Liver (tissue), 9 donors: ENCODE measurements around the gene GRK1. TPM values are rescaled to one million over a fixed set of nuclear protein-coding genes. Genes with fewer than 3 reads are reported as not detected.

ENCODE experiments used
- DNase-seq: peaks from one replicate; pipeline ENCODE4 v3.0.0-alpha.2; 2017; ENCODE audit warnings: low spot score
- H3K27ac ChIP-seq, 2 donors: one replicate each; pipeline ENCODE4 v1.7.0; 2013; ENCODE audit warnings: inconsistent platforms in 2 of 2, low read length in 2 of 2, control low read depth in 1 of 2, low read depth in 1 of 2, mild to moderate bottlenecking in 1 of 2
- H3K27me3 ChIP-seq, 4 donors: one replicate each; pipeline versions ENCODE4 v1.6.1 to v1.7.0; 2013; ENCODE audit warnings: low read length in 3 of 4, inconsistent platforms in 1 of 4, mild to moderate bottlenecking in 1 of 4, moderate library complexity in 1 of 4; ENCODE audit not compliant: control insufficient read depth in 4 of 4, insufficient read depth in 4 of 4
- H3K36me3 ChIP-seq, 4 donors: one replicate each; pipeline versions ENCODE4 v1.6.1 to v1.7.0; 2013; ENCODE audit warnings: low read length in 3 of 4, mild to moderate bottlenecking in 3 of 4, low read depth in 1 of 4, moderate library complexity in 1 of 4; ENCODE audit not compliant: control insufficient read depth in 4 of 4, insufficient read depth in 3 of 4
- H3K4me1 ChIP-seq, 4 donors: one replicate each; pipeline versions ENCODE4 v1.6.1 to v1.7.0; 2013; ENCODE audit warnings: low read length in 3 of 4, mild to moderate bottlenecking in 3 of 4, moderate library complexity in 1 of 4; ENCODE audit not compliant: control insufficient read depth in 4 of 4, insufficient read depth in 4 of 4
- H3K4me3 ChIP-seq, 3 donors: one replicate each; pipeline versions ENCODE4 v1.6.1 to v1.7.0; 2013; ENCODE audit warnings: low read length in 3 of 3, control low read depth in 1 of 3, low read depth in 1 of 3, mild to moderate bottlenecking in 1 of 3
- H3K9ac ChIP-seq, 2 donors: one replicate each; pipeline ENCODE4 v1.7.0; 2013; ENCODE audit warnings: low read length in 2 of 2, mild to moderate bottlenecking in 2 of 2, moderate library complexity in 2 of 2, control low read depth in 1 of 2, low read depth in 1 of 2
- H3K9me3 ChIP-seq, 4 donors: one replicate each; pipeline versions ENCODE4 v1.6.1 to v1.7.0; 2013; ENCODE audit warnings: low read length in 3 of 4; ENCODE audit not compliant: control insufficient read depth in 4 of 4
- EGR1 ChIP-seq, 2 donors: IDR thresholded peaks; 2 replicates each; pipeline ENCODE4 v1.6.1; 2016 to 2018; ENCODE audit warnings: antibody characterized with exemption in 2 of 2, low read depth in 2 of 2
- FOXA1 ChIP-seq: IDR thresholded peaks from 2 replicates; pipeline ENCODE4 v1.6.1; 2016; ENCODE audit warnings: antibody characterized with exemption
- FOXA2 ChIP-seq: IDR thresholded peaks from 2 replicates; pipeline ENCODE4 v1.6.1; 2016; ENCODE audit warnings: antibody characterized with exemption
- GABPA ChIP-seq, 2 donors: IDR thresholded peaks in 1 of 2; conservative IDR thresholded peaks in 1 of 2; 2 replicates each; pipeline ENCODE4 v1.6.1; 2016; ENCODE audit warnings: antibody characterized with exemption in 2 of 2, mild to moderate bottlenecking in 1 of 2, moderate library complexity in 1 of 2
- HNF4A ChIP-seq, 2 donors: conservative IDR thresholded peaks; 2 replicates each; pipeline ENCODE4 v1.6.1; 2016; ENCODE audit warnings: antibody characterized with exemption in 2 of 2, mild to moderate bottlenecking in 2 of 2
- HNF4G ChIP-seq: IDR thresholded peaks from 2 replicates; pipeline ENCODE4 v1.6.1; 2016; ENCODE audit warnings: antibody characterized with exemption
- JUND ChIP-seq, 2 donors: IDR thresholded peaks; 2 replicates each; pipeline ENCODE4 v1.6.1; 2016; ENCODE audit warnings: antibody characterized with exemption in 2 of 2
- NR2F2 ChIP-seq: IDR thresholded peaks from 2 replicates; pipeline ENCODE4 v1.6.1; 2016; ENCODE audit warnings: antibody characterized with exemption
- RAD21 ChIP-seq, 2 donors: IDR thresholded peaks; 2 replicates each; pipeline ENCODE4 v1.6.1; 2016; ENCODE audit warnings: antibody characterized with exemption in 2 of 2, mild to moderate bottlenecking in 2 of 2
- REST ChIP-seq: IDR thresholded peaks from 2 replicates; pipeline ENCODE4 v1.6.1; 2016; ENCODE audit warnings: antibody characterized with exemption, mild to moderate bottlenecking
- RXRA ChIP-seq, 2 donors: IDR thresholded peaks; 2 replicates each; pipeline ENCODE4 v1.6.1; 2017 to 2018; ENCODE audit warnings: antibody characterized with exemption in 2 of 2, mild to moderate bottlenecking in 1 of 2
- SP1 ChIP-seq: IDR thresholded peaks from 2 replicates; pipeline ENCODE4 v1.6.1; 2018; ENCODE audit warnings: antibody characterized with exemption, mild to moderate bottlenecking
- TAF1 ChIP-seq: conservative IDR thresholded peaks from 2 replicates; pipeline ENCODE4 v1.6.1; 2016; ENCODE audit warnings: antibody characterized with exemption, mild to moderate bottlenecking
- YY1 ChIP-seq: IDR thresholded peaks from 2 replicates; pipeline ENCODE4 v1.6.1; 2016; ENCODE audit warnings: antibody characterized with exemption, mild to moderate bottlenecking
- ZBTB33 ChIP-seq: IDR thresholded peaks from 2 replicates; pipeline ENCODE4 v1.6.1; 2016; ENCODE audit warnings: antibody characterized with exemption
- WGBS: extraction: QIAGEN DNeasy Blood & Tissue Kit; methylation state at CpG from one replicate; pipeline ENCODE4 v1.1.7; 2013; 5-methylcytosine and 5-hydroxymethylcytosine counted together
- polyA plus RNA-seq, 2 donors: library from polyadenylated mRNA; stranded (reverse) in 1 of 2; unstranded in 1 of 2; fragments of 200-250 nt in 1 of 2; fragments of >200 nt in 1 of 2; fragmentation: Nextera tagmentation in 1 of 2; extraction: Ambion mirVana in 1 of 2; gene quantifications; one replicate each; pipeline versions ENCODE4 v1.2.1 to v1.2.3, GENCODE V29; 2013 to 2015
- total RNA-seq, 2 donors: library from RNA; depleted of rRNA; stranded (reverse); fragments of >200 nt; gene quantifications; one replicate each; pipeline ENCODE4 v1.2.3, GENCODE V29; 2014
- TF ChIP-seq, protein P1 (sequence below): IDR thresholded peaks from 2 replicates; pipeline ENCODE4 v1.6.1; 2016; ENCODE audit warnings: antibody characterized with exemption
- TF ChIP-seq, protein P2 (sequence below): fragments of 150-350 bp; IDR thresholded peaks from 2 replicates; pipeline ENCODE4 v1.5.1; 2017; ENCODE audit warnings: improper control_type of control experiment, low read depth, low read length; ENCODE audit not compliant: missing input control
- TF ChIP-seq, protein P3 (sequence below): IDR thresholded peaks from 2 replicates; pipeline ENCODE4 v1.6.1; 2016; ENCODE audit warnings: antibody characterized with exemption
- donor health status: healthy.
- donor health status: healthy.
- donor health status: healthy.
- donor health status: healthy.
- donor health status: healthy.

The GRK1 gene
- total and polyA plus RNA-seq, 4 donors, result 0.05 TPM; not detected in 3

- peaks cover 0 to 10% (median 5%) of the 10 kb centered on the region in 4 donors for H3K36me3 ChIP-seq
- DNase-seq, result no peak
- H3K9me3 ChIP-seq, result no peaks in the 10 kb centered on the region
- no peak overlapping the region for H3K4me3 ChIP-seq
- TF ChIP-seq FOXA1, result no peak
- TF ChIP-seq EGR1 (IDR thresholded peaks at IDR 0.05; ENCODE audit: low read depth in 2 of 2), result no peak
- TF ChIP-seq, protein P1, sequence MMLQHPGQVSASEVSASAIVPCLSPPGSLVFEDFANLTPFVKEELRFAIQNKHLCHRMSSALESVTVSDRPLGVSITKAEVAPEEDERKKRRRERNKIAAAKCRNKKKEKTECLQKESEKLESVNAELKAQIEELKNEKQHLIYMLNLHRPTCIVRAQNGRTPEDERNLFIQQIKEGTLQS, result no peak
- no peak for TF ChIP-seq HNF4A (conservative IDR thresholded peaks at IDR 0.05)
- TF ChIP-seq SP1, result no peak
- no peak for TF ChIP-seq FOXA2
- TF ChIP-seq RXRA (IDR thresholded peaks at IDR 0.05), result no peak
- no peak for TF ChIP-seq JUND (IDR thresholded peaks at IDR 0.05)
- no peak for TF ChIP-seq NR2F2
- no peak for TF ChIP-seq YY1
- TF ChIP-seq RAD21 (IDR thresholded peaks at IDR 0.05), result no peak
- TF ChIP-seq, protein P2, sequence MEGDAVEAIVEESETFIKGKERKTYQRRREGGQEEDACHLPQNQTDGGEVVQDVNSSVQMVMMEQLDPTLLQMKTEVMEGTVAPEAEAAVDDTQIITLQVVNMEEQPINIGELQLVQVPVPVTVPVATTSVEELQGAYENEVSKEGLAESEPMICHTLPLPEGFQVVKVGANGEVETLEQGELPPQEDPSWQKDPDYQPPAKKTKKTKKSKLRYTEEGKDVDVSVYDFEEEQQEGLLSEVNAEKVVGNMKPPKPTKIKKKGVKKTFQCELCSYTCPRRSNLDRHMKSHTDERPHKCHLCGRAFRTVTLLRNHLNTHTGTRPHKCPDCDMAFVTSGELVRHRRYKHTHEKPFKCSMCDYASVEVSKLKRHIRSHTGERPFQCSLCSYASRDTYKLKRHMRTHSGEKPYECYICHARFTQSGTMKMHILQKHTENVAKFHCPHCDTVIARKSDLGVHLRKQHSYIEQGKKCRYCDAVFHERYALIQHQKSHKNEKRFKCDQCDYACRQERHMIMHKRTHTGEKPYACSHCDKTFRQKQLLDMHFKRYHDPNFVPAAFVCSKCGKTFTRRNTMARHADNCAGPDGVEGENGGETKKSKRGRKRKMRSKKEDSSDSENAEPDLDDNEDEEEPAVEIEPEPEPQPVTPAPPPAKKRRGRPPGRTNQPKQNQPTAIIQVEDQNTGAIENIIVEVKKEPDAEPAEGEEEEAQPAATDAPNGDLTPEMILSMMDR, result no peak
- no peak for TF ChIP-seq REST
- no peak for TF ChIP-seq ZBTB33
- no peak for TF ChIP-seq HNF4G
- TF ChIP-seq, protein P3, sequence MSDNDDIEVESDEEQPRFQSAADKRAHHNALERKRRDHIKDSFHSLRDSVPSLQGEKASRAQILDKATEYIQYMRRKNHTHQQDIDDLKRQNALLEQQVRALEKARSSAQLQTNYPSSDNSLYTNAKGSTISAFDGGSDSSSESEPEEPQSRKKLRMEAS, result no peak
- no peak for TF ChIP-seq GABPA (IDR thresholded peaks at IDR 0.05 in 1 of 2, conservative IDR thresholded peaks at IDR 0.05 in 1 of 2)
- no peak for TF ChIP-seq TAF1
- WGBS, result 96% methylated on average over 7 of the region's 7 CpGs
- no peak overlapping the region for H3K9ac ChIP-seq
- H3K4me1 ChIP-seq, result no peaks in the 10 kb centered on the region
- no peaks in the 10 kb centered on the region for H3K27me3 ChIP-seq
- no peak overlapping the region for H3K27ac ChIP-seq
Observed at GRCh38 chr13:113618455-113618854, 48.6 kb upstream of the GRK1 start.
